OCI-M2 (cell line): Measurements from ENCODE around the gene HOXC11.
A peak's percentile ranks its signal among the peaks of the same experiment; 100 is the strongest.

Source experiments
- DNase-seq: peaks from one replicate; lab custom pipeline; 2025; ENCODE audit not compliant: unreplicated experiment; lab: John Stamatoyannopoulos, UW

The HOXC11 gene

DNA sequence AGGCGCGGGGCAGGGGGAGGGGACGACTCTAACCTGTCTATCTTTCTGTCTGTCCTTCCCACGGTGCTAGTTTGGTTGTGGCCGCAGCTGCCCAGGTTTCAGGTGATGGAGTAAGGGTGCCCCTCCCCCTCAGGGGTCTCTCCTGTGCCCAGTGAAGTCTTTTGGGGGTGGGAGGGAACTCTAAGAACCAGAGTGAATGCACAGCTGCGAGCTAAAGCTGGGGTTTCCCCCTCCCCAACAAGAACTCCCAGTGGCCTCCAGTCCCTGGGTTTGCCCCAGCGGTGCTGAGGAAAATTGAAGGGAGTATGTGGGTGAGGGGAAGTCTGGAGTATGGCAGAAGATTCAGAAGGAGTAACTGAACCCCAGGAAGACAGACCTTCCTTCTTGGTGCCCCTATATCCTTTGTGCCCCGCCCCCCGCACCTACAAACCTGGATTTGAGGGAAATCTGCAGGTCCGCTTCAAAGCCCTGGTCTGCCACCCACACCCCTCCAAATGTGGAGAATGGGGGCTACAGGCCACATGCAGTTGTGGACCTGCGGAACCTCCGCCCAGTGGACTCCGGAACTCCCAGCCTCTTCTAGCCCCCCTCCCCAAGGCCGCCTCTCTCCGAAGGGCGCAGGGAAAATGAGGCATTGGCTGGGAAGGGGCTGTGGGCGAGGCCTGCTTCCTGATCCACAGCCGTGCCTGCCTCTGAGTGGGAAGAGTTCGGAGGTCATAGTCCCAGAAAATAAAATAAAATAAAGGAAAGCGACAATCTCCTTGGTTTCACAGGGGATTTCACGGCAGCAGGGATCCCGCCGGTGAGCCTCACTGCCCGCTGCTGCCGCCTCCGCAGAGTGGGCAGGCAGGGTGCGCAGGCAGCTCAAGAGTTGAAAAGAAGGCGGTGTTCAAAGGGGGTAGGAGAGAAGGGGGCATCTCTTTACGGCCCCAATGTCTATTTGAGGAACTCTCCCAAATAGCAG, 23.6 kb downstream of the HOXC11 start:
- DNase-seq = no peak

GRCh38 chr12:53997204-53998109, 24.5 kb downstream of the HOXC11 start:
- no peak for DNase-seq

GRCh38 chr12:53998110-53998899, 25.4 kb downstream of the HOXC11 start:
- DNase-seq = no peak

DNA sequence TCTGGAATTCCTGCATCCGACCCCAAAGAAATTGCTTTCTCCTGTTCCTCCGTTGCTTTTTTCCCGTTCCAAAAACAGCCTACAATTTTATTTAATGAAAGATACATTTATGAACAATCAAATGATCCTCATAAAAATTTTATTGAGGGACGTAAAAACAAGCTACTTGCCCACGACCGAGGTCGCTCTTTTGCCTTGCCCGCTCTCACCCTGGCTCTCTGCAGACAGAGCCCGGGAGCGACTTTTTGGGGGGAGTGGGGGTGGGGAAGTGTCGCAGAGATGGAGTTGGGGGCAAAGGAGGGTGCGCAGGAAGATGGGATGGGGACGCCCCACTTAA, 25.9 kb downstream of the HOXC11 start:
- no peak for DNase-seq

GRCh38 chr12:53999559-54000115, 26.7 kb downstream of the HOXC11 start:
- no peak for DNase-seq

DNA sequence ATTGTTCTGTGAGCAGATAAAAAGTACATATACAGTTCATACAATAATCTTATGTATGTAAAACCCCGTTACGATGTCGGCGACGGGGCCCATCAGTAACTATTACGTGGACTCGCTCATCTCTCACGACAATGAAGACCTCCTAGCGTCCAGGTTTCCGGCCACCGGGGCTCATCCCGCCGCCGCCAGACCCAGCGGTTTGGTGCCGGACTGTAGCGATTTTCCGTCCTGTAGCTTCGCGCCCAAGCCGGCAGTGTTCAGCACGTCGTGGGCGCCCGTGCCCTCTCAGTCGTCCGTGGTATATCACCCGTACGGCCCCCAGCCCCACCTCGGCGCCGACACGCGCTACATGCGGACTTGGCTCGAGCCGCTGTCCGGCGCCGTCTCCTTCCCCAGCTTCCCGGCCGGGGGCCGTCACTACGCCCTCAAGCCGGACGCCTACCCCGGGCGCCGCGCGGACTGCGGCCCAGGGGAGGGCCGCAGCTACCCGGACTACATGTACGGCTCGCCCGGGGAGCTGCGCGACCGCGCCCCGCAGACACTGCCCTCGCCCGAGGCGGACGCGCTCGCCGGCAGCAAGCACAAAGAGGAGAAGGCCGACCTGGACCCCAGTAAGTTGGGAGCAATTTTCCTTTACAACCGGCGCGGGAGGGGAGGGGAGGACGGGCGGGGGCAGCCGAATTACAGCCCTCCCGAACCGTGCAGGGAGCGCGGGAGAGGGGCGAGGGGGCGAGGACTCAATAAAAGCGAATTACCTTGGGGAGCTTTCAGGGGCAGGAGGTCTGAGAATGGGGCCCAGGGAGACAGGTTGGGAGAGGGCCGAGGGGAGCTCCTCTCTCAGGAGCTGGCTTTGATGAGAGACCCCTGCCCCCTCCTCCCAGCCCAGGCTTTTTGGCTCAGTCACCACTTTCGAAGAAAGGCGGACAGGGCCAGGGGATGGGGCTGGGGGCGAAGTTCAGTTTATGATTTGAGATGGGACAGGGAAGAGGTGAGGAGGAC, 27.5 kb downstream of the HOXC11 start, which contains the start of gene HOXC9:
Gene HOXC9, plus strand, starts transcription at position 46 of the 999 bp plus-strand sequence. Its CDS starts 28 bp downstream, at position 74.
- no peak for DNase-seq

DNA sequence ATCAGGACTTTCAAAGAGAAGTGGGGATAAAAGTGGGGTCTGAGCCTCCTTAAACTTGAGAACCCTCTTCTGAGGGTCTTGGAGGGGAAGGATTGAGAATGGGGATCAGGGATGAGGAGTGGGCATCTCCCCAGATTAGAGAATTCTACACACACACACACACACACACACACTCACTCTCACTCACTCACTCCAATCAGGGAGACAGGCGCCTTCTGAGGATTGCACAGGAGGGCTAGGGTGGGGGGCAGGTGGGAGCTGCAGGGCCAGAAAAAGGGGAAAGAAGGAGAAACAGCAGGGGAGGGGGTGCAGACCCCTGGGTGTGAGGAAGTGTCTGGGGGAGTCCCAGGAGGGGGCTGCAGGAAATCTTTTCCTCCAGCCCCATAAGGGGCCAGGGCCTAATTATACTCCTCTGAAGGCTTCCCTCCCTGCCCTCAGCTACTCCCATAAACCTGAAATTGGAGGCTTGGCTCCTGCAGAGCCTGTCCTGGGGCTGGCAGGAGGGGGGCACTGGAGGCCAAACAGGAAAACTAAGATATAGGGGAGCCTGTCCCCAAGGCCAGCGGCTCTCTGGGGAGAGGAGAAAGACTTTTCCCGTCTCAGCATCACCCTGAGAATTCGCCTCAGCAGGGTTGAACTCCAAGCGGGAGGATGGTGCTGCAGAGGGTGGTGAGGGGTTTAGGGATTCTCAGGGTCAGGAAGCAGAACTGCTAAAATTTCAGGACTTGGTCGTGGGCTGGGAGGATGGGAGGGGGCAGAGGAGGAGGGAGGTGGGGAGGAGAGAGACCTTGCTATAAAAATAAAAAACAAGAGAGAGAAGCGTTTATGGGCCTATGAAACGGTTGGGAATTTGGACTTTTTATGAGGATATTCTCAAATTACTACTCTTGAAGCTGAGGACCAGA, 28.6 kb downstream of the HOXC11 start:
- DNase-seq = no peak

DNA sequence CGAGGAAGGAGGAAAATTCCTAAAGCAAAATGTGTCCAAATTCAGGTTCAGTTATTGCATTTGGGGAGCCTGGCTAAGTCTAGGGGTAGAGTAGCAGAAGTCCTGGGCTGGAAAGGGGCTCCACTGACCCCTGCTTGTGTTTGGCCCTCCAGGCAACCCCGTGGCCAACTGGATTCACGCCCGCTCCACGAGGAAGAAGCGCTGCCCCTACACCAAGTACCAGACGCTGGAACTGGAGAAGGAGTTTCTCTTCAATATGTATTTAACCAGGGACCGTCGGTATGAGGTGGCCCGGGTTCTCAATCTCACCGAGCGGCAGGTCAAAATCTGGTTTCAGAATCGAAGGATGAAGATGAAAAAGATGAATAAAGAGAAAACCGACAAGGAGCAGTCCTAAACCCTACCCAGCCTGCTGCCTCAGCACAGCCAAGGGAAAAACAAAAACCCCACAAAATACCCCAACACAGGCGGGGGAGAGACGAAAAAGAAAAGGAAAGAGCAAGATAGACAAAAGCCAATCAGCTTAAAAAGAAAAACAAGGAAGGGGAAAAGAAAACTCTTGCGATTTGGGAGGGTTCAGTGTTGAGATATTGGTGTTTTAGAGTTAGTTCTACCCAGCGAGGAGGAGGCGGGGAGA, 29.5 kb downstream of the HOXC11 start:
- DNase-seq = no peak

- no peak for DNase-seq
These were observed 30.0 kb downstream of the HOXC11 start for GRCh38 chr12:54002915-54003389.

DNA sequence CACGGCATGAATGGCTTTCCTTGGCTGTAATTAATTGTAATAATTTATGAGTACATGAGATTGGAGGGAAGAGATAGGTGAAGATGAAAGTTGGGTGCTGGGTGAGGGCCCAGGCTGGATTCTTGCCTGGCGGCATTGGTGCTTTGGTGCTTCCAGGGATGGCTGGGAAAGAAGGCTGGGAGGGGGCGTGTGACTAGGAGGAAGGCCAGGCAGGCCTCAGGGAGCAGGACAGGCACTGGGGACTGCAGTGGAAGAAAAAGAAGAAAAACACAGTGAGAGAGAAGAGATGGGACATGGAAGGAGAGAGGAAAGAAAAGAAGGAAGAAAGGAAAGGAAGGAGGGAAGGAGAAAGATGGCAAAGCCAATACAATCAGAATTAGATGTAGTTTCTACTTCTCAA, 30.7 kb downstream of the HOXC11 start:
- DNase-seq = no peak

- DNase-seq = no peak
These were observed 31.3 kb downstream of the HOXC11 start for GRCh38 chr12:54004063-54004840.

- DNase-seq = no peak
These were observed 32.1 kb downstream of the HOXC11 start for GRCh38 chr12:54004841-54005530.

DNA sequence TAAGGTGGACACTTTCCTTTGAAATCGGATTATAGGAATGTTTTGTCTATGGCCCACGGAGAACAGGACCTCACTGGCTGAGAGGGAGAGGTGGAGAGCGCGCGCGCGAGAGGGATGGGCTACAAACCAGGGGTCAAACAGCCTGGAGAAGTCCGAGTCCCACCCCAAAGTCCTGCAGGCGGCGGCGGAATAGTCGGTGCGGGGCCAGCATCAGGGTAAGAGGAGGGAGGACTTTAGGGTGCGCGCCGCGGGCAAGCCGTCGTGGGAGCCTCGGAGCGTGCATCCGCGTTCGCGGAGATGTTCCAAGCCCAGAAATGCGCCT, 32.6 kb downstream of the HOXC11 start:
- no peak for DNase-seq

DNA sequence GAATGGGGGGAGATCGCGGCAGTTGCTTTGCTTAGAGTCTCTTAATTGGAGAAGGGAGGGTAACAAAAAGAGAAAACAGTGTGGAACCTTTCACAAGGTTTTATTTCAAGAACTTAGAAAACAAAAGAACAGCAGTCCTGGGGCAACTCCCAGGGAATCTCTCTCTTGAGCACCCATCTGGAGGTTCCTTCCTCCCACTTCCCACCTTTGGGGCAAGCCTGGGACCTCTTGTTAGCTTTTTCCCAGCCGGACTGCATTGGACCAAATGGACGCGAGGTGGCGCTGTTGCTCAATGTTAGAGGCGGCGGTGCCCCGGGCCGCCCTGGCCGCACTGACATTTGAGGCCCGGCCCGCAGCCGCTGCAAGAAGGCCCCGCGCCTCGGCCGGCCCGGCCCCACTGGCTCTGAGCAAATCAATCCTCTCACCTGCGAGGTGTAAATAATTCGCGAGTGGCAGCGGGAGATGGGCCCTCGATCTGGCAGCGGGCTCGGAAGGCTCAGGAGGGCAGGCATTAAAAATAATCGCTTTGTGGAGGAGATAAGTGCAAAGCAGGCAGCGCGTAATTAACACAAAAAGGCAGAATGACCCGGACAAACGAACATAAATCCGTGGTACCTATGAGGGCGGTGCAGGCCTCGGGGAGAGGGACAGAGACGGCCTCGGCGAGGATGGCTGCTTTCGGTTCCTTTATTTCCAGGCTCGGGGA, 33.1 kb downstream of the HOXC11 start:
- DNase-seq = peak; percentile 25

DNA sequence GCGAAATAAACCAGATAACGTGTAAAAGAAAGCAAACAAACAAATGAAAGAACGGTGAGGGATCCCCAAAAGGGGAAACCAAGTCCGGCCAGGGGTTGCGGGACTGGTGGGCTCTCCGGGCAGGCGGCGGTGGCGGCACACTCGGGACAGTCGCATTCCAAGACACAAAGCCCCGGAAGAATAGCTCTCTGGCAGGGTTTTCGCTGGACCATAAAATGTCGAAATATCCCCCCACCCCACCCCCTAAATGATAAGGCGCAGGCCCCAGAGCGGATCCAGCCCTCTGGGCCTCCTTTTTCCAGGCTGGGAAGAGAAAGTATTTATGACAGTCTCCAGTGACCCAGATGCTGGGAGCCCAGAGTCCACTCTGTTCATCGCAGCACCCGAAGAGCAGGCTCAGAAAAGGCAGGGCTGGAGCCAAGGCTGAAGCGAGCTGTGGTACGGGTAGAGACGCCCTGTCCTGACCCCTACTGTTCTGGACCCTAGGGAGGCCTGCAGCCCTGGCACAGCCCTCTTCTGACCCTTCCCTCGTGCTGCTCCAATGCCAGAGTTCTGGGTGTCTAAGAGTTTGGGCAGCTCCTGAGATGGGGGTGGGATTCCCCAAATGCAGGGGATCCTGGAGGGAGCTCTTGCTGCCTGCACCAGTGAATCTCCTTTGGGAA, 33.8 kb downstream of the HOXC11 start:
- DNase-seq = no peak
